Esophagus squamous epithelium (tissue), 4 donors: ENCODE measurements around the gene TMEM238.

Experiments
- CTCF ChIP-seq, 6 experiments: fragments of 450-650 bp in 4 of 6; fragments of 200-600 bp in 2 of 6; sonication (generic) in 2 of 6; IDR thresholded peaks; one replicate each; pipeline ENCODE4 v1.5.1; 2016 to 2019; ENCODE audit warnings: antibody characterized with exemption in 6 of 6, mild to moderate bottlenecking in 4 of 6, moderate library complexity in 4 of 6
- POLR2A ChIP-seq, 4 donors: fragments of 450-650 bp; IDR thresholded peaks; one replicate each; pipeline ENCODE4 v1.6.1; 2017; ENCODE audit warnings: antibody characterized with exemption in 4 of 4, mild to moderate bottlenecking in 4 of 4, moderate library complexity in 3 of 4

- TF ChIP-seq CTCF (IDR thresholded peaks at IDR 0.05), result no peak
- TF ChIP-seq POLR2A (IDR thresholded peaks at IDR 0.05), result no peak
Measured at GRCh38 chr19:55365964-55366363, 18.1 kb downstream of the TMEM238 start.
